HG03066 (cell line): ENCODE measurements around the gene REXO5.
"Not testable (repeated sequence)": the region's sequence is repeated elsewhere in the genome, so short reads cannot be mapped to it uniquely, and the experiment has no call there.

Experiments used
- ATAC-seq: cut with Tn5 transposase; IDR thresholded peaks from one replicate; pipeline ENCODE4 v1.9.1; 2021; ENCODE audit warnings: low read depth; ENCODE audit not compliant: unreplicated experiment

The REXO5 gene

GRCh38 chr16:20806168-20807050 lies at the start of gene REXO5, which contains the start of gene ERI2:
TSS of gene REXO5 (plus strand) at chr16:20806527. CDS start at chr16:20806954, 427 bp downstream.
TSS of gene ERI2 (minus strand) at chr16:20806472. CDS start at chr16:20806430, 42 bp downstream.
- ATAC-seq = peak; percentile 65

GRCh38 chr16:20760346-20760745 lies 46.0 kb upstream of the REXO5 start:
- ATAC-seq = no peak

DNA sequence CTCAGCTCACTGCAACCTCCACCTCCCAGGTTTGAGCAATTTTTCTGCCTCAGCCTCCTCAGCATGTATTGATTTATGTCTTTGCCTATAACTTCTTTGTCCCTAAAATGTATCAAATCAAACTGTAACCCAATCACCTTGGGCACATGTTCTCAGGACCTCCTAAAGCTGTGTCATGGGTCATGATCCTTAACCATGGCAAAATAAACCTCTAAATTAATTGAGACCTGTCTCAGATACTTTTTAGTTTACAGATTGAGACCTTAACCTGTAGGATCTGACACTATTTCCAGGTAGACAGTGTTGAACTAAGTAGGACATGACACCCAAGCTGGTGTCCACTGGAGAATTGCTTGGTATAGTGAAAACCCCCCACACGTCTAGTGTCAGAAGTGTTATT lies 45.2 kb upstream of the REXO5 start:
- no peak for ATAC-seq

DNA sequence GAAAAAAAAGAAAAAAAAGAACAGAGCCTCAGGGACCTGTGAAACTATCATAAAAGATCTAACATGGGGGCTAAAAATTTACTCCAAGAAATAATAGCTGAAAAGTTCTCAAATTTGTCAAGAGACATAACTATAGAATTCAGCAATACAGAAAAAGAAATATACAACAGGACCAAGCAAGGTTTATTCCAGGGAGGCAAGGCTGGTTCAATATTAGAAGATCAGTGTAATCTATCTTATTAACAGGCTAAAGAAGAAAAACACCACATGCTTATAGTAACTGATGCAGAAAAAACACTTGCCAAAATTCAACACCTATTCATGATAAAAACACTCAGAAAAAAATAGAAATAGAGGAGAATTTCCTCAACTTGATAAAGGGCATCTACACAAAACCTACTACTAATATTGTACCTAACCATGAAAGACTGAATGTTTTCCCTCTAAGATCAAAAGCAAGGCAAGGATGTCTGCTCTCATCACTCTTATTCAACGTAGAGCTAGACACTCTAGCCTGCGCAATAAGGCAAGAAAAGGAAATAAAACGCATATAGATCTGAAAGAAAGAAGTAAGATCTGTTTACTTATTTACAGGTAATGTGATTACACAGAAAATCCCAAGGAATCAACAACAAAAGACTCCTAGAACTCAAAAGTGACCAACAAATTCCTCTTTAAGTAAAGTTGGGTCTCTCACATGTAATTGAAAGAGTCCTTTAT lies 43.8 kb upstream of the REXO5 start:
- ATAC-seq = no peak

- ATAC-seq = peak; percentile 99
These were observed 42.7 kb upstream of the REXO5 start, which contains the start of gene ACSM3 for GRCh38 chr16:20763461-20764232. TSS of gene ACSM3 (plus strand) at chr16:20764014. CDS start at chr16:20770035, 6,021 bp downstream.

GRCh38 chr16:20764448-20764847 lies 41.9 kb upstream of the REXO5 start:
- ATAC-seq = not testable (repeated sequence)

GRCh38 chr16:20765732-20766131 lies 40.6 kb upstream of the REXO5 start:
- no peak for ATAC-seq

DNA sequence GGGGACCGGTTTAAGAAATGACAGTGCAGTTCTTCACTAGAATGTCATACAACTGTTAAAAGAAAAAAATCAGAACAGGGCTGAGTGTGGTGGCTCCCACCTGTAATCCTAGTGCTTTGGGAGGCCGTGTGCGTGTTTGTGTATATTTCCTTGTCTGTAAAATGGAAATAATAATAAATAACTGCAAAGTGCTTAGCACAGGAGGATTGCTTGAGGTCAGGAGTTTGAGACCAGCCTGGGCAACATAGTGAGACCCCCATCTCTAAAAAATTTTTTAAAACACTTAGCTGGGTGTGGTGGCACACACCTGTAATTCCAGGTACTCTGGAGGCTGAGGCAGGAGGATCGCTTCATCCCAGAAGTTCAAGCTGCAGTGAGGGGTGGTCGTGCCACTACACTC lies 40.0 kb upstream of the REXO5 start:
- ATAC-seq = no peak

- no peak for ATAC-seq
These were observed 38.8 kb upstream of the REXO5 start for GRCh38 chr16:20767577-20767976.

DNA sequence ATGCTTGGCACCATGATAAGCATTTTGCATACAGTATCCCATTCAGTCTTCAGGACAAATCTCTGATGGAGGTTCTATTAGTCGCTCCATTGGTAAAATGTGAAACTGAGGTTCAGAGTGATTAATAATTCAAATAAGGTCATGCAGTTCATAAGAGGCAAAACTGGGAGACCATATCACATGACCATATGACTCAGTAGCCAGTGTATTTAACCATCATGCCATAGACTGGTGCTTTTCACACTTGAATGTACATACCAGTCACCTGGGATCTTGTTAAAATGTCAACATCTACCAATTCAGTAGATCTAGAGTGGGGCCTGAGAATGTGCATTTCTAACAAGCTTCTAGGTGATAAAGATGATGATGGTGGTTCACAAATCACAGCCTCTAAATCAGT lies 38.2 kb upstream of the REXO5 start:
- ATAC-seq = no peak

DNA sequence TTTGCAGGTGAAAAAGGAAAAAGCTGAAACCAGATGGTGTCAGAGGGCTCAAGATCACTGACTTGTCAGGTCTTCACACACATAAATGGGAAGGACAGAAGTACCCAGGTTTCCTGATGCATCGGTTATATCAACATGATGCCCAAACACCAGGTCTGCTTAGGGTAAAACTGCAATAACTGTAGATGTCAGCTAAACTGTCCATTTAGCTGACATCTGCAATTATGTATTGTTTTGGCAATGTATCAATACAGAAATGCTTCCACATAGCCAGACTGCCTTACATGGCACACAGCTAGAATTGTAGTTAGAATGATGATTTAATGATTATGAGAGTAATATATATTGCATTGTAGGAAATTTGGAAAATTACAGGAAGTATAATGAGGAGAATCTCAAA lies 37.5 kb upstream of the REXO5 start:
- no peak for ATAC-seq

- ATAC-seq = no peak
These were observed 32.6 kb upstream of the REXO5 start for GRCh38 chr16:20773679-20774078.

- ATAC-seq = no peak
These were observed 31.5 kb upstream of the REXO5 start for GRCh38 chr16:20774703-20775362.

DNA sequence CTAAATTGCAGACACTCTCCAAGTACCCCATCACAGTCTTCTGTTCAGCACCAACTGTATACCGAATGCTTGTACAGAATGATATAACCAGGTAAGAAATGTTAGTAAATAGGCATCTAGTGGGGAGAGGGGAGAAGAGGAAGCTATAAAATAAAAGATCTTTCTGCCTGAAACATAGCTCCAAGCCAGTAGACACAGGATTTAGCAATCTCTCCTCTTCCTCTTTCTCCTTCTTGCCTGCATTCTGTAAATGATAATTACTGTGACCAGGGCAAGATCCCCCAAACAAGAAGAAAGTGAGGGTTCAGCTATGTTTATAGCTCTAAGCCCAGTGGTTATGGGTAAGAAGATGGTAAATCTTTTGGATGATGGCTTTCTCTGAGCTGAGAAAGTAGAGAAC lies 24.6 kb upstream of the REXO5 start:
- ATAC-seq = no peak

DNA sequence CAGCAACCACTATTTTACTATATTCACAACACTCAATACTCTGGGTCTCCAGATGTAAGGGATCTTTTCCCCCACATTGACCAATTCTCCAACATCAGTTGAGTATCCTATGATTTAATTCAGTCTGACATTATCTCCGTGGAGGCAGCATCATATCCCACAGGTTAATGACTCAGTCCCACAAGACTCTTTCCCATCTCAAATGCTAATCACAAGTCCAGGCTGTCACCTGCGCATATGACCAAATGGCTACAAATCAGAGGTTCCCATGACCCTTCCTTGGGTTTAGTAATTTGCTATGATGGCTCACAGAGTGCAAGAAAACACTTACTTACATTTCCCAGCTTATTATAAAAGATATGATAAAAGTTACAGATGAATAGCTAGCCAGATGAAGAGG lies 23.9 kb upstream of the REXO5 start:
- no peak for ATAC-seq

GRCh38 chr16:20784204-20784603 lies 22.1 kb upstream of the REXO5 start:
- no peak for ATAC-seq

DNA sequence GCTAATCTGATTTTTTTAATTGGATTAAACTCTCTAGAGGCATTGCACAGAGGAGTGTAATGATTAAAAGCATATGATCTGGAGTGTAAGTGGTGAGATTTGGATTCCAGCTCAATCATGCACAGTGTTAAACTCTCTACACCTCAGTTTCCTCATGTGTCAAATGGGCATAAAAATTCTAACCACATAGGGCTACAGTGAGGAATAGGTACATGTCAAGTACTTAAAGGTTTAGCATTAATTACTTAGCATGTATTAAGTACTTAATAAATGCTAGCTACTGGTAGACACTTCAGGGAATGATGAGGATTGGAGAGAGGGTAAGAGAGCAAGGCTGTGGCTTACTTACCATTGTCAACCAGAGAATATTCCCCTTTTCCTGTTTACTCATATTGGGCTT lies 17.2 kb upstream of the REXO5 start:
- ATAC-seq = no peak

DNA sequence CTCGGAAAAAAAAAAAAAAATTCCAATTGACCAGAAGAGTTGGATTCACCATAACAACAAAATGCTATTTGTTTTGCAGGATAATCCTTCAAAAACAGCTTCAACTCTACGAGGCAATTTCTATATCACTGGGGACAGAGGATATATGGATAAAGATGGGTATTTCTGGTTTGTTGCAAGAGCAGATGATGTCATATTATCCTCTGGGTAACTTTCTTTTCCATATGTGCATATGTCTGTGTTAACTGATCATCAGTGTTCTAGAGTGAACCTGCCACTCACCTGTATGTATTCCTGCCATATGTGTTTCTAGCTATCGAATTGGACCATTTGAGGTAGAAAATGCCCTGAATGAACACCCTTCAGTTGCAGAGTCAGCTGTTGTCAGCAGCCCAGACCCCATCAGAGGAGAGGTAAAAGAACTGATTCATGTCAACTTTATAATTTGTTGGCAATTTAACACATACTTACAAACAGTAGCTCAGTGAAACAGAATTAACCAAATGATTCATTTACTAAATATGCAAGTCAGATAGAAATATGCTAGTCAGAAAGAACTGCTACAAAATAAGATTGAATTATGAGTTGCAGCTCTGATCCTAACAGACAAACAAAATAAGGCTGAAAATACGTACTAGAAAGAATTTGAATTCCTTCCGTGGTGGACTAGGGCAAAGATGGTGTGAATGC lies 14.3 kb upstream of the REXO5 start:
- ATAC-seq = no peak

GRCh38 chr16:20798364-20798763 lies 8.0 kb upstream of the REXO5 start:
- no peak for ATAC-seq

GRCh38 chr16:20799599-20799998 lies 6.7 kb upstream of the REXO5 start:
- ATAC-seq = no peak
